Right lobe of liver (tissue), 4 donors: Measurements from ENCODE around the gene SMPD1.

Experiments used
- CTCF ChIP-seq, 4 donors: fragments of 200-600 bp in 3 of 4; fragments of 450-650 bp in 1 of 4; IDR thresholded peaks; one replicate each; pipeline versions ENCODE4 v1.5.1 to v1.8.0; 2016 to 2022; ENCODE audit warnings: antibody characterized with exemption in 4 of 4, mild to moderate bottlenecking in 2 of 4
- POLR2A ChIP-seq: fragments of 450-650 bp; IDR thresholded peaks from one replicate; pipeline ENCODE4 v1.6.1; 2017; ENCODE audit warnings: antibody characterized with exemption, mild to moderate bottlenecking
- donor health status: DM: no; HTN: no; CAD: no.
- donor health status: DM: no; HTN: no; CAD: no.
- donor health status: DM: no; HTN: yes; CAD: no.

GRCh38 chr11:6414874-6415328, 24.6 kb downstream of the SMPD1 start:
- no peak for TF ChIP-seq CTCF (IDR thresholded peaks at IDR 0.05)
- TF ChIP-seq POLR2A: no peak
